BLaER1 (cell line): Measurements from ENCODE around the gene RBBP4.
"Not testable (repeated sequence)": the region's sequence is repeated elsewhere in the genome, so short reads cannot be mapped to it uniquely, and the experiment has no call there.

Experiments used
- H3K27ac ChIP-seq: shearing (Covaris generic); formaldehyde crosslinking; 2 replicates; pipeline ENCODE4 v1.8.1; 2022
- H3K27me3 ChIP-seq: shearing (Covaris generic); formaldehyde crosslinking; 2 replicates; pipeline ENCODE4 v1.8.1; 2022
- H3K36me3 ChIP-seq: shearing (Covaris generic); formaldehyde crosslinking; 2 replicates; pipeline ENCODE4 v1.8.1; 2022
- H3K4me1 ChIP-seq: shearing (Covaris generic); formaldehyde crosslinking; 2 replicates; pipeline ENCODE4 v1.8.1; 2022
- H3K4me2 ChIP-seq: shearing (Covaris generic); formaldehyde crosslinking; 2 replicates; pipeline ENCODE4 v1.8.1; 2022
- H3K4me3 ChIP-seq: shearing (Covaris generic); formaldehyde crosslinking; 2 replicates; pipeline ENCODE4 v1.8.1; 2022
- H3K9ac ChIP-seq: shearing (Covaris generic); formaldehyde crosslinking; 2 replicates; pipeline ENCODE4 v1.8.1; 2022
- H3K9me3 ChIP-seq: shearing (Covaris generic); formaldehyde crosslinking; 2 replicates; pipeline ENCODE4 v1.8.1; 2022
- H4K20me1 ChIP-seq: shearing (Covaris generic); formaldehyde crosslinking; 2 replicates; pipeline ENCODE4 v1.8.1; 2022
- Cebpa-rat ChIP-seq: shearing (Covaris generic); IDR thresholded peaks from 2 replicates; pipeline ENCODE4 v1.8.1; 2022

RBBP4 gene

DNA sequence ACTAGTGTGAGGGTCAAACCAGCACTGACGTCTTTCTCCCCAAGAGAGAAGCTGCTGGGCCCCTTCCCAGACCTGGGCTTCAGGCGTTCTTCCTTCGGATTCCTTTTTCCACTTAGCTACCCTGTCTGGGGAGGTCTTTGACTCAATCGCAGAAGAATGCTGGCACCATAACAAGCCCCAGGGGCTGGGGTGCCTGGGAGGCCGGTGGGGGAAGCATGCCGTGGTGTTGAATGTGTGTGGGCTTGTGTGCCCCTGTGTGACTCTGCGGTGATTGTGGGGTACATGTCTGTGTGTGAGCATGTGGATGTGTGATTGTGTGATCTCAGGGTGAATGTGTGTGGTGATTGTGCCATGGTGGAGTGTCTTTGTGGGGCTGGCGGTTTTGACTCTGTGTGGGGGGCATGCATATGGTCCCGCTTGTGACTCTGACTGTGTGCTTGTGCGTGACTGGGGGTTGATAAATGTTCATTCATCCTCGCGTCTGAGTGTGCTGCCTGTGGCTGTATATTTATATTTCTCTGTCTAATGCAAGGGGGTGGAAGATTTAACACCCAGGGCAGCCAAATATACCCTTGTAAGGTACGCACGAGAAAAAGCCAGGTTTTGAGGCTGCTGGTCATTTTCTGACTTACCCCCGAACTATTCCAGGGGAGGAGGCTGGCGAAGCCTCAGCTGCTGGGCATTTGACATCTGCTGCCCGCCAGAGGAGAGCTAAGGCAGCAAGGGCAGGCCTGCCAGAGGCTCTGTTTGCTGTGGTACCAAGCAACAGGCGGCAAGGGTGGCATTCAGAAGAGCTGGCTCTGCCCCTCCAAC, 52.7 kb downstream of the RBBP4 start:
- Histone ChIP-seq H3K4me2 (peak overlapping the region; percentile 98), H3K27ac (no peak overlapping the region), H3K27me3 (peaks cover 43% of the 10 kb centered on the region), H3K9me3 (no peaks in the 10 kb centered on the region), H4K20me1 (peaks cover 15% of the 10 kb centered on the region; the same call in 1 of the 2 replicates), H3K4me3 (peak overlapping the region; percentile 66), H3K36me3 (no peaks in the 10 kb centered on the region), H3K4me1 (peaks cover 39% of the 10 kb centered on the region), H3K9ac (0 out of 2 replicates have a peak overlapping the region, but pooled peaks have one; percentile 38)
- no peak for TF ChIP-seq Cebpa-rat

DNA sequence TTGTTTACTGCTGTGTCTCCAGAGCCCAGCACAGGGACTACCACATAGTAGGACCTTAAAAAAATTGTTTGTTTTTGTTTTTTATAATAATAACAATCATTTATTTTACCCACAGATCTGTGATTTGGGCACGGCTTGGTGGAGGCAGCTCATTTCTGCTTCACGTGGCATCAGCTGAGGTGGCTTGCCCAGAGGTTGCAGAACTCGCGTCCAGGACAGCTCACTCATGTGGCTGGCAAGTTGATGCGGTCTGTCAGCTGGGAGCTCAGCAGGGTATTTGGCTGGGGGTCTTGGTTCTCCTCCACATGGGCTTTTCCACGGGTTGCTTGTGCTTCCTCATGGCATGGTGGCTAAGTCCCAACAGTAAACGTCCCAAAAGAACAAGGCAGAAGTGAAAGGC, 54.5 kb downstream of the RBBP4 start:
- H4K20me1 ChIP-seq = peaks cover 15% of the 10 kb centered on the region; the same call in 1 of the 2 replicates

GRCh38 chr1:32706491-32706890, 55.5 kb downstream of the RBBP4 start:
- H3K9me3 ChIP-seq = no peaks in the 10 kb centered on the region
- H3K27ac ChIP-seq = no peak overlapping the region
- no peak overlapping the region for H3K4me2 ChIP-seq
- no peaks in the 10 kb centered on the region for H3K36me3 ChIP-seq
- peaks cover 11% of the 10 kb centered on the region; the same call in 1 of the 2 replicates for H4K20me1 ChIP-seq
- H3K4me1 ChIP-seq = peaks cover 38% of the 10 kb centered on the region
- no peak for TF ChIP-seq Cebpa-rat
- H3K27me3 ChIP-seq = peaks cover 34% of the 10 kb centered on the region
- no peak overlapping the region for H3K4me3 ChIP-seq
- no peak overlapping the region for H3K9ac ChIP-seq

More for the DNA sequence above, 54.5 kb downstream of the RBBP4 start:
- Histone ChIP-seq H3K27me3 (peaks cover 43% of the 10 kb centered on the region), H3K9me3 (no peaks in the 10 kb centered on the region), H3K4me2 (no peak overlapping the region), H3K36me3 (no peaks in the 10 kb centered on the region), H3K4me1 (peaks cover 36% of the 10 kb centered on the region), H3K27ac (no peak overlapping the region), H3K9ac (no peak overlapping the region), H3K4me3 (no peak overlapping the region)
- TF ChIP-seq Cebpa-rat = no peak

GRCh38 chr1:32709075-32709474, 58.1 kb downstream of the RBBP4 start:
- H3K4me2 ChIP-seq = no peak overlapping the region
- H3K4me1 ChIP-seq = peaks cover 28% of the 10 kb centered on the region
- no peak for TF ChIP-seq Cebpa-rat
- H3K9me3 ChIP-seq = no peaks in the 10 kb centered on the region
- no peak overlapping the region for H3K27ac ChIP-seq
- peaks cover 9% of the 10 kb centered on the region for H3K27me3 ChIP-seq
- no peak overlapping the region for H3K9ac ChIP-seq
- H3K36me3 ChIP-seq = no peaks in the 10 kb centered on the region
- no peaks in the 10 kb centered on the region for H4K20me1 ChIP-seq
- H3K4me3 ChIP-seq = no peak overlapping the region

DNA sequence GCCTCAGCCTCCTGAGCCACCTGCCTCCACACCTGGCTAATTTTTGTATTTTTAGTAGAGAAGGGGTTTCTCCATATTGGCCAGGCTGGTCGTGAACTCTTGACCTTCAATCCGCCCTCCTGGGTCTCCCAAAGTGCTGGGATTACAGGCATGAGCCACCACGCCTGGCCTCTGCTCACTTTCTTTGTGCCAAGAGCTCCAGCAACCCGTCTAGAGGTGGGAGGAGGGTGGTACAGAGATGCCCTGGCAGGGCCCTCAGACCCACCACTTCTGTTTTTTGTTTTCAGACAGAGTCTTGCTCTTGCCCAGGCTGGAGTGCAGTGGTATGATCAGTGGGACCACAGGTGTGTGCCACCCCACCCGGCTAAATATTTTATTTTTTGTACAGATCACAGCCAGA, 58.5 kb downstream of the RBBP4 start:
- no peak for TF ChIP-seq Cebpa-rat
- Histone ChIP-seq H3K4me2 (no peak overlapping the region), H3K9ac (no peak overlapping the region), H3K27me3 (peaks cover 5% of the 10 kb centered on the region), H3K4me1 (peaks cover 24% of the 10 kb centered on the region), H4K20me1 (no peaks in the 10 kb centered on the region), H3K4me3 (no peak overlapping the region), H3K27ac (no peak overlapping the region), H3K9me3 (no peaks in the 10 kb centered on the region), H3K36me3 (no peaks in the 10 kb centered on the region)

DNA sequence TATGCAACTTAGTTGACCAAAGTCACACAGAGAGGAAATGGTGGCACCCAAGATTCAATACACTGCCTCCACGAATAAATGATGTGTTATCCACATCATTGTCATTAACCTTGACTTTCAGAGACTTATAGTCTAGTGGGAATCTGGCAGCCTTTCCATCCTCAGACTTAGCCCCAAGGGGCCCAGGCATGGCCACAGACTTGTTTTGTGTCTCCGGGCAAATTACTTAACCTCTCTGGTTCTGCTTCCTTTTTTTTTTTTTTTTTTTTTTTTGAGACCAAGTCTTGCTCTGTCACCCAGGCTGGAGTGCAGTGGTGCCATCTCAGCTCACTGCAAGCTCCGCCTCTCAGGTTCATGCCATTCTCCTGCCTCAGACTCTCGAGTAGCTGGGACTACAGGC, 60.2 kb downstream of the RBBP4 start:
- not testable (repeated sequence) for H3K9ac ChIP-seq, H3K36me3 ChIP-seq, H3K4me2 ChIP-seq, H4K20me1 ChIP-seq, H3K4me3 ChIP-seq, H3K27me3 ChIP-seq, H3K9me3 ChIP-seq, H3K27ac ChIP-seq
- peaks cover 20% of the 10 kb centered on the region for H3K4me1 ChIP-seq

GRCh38 chr1:32713081-32713480, 62.1 kb downstream of the RBBP4 start:
- Histone ChIP-seq H3K4me1 (peaks cover 32% of the 10 kb centered on the region), H3K4me3 (no peak overlapping the region), H3K27ac (no peak overlapping the region)

DNA sequence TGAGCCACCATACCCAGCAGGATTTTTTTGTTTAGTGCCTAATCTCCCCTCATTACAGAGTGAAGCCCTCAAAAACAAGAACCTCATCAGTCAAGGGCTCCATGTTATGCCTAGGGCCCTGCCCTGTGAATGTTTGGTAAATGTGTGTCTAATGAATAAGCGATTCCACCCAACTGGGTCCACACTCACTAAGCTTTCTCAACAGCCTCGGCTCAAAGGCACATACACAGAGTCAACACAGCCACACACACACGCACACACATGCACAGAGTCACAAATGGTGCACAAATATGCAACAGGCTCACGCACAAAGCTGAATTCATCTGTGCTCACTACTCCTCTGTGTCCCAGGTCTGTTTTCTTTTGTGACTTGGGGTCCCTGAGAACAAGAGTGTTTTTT, 63.3 kb downstream of the RBBP4 start:
- TF ChIP-seq Cebpa-rat = no peak
- no peaks in the 10 kb centered on the region for H4K20me1 ChIP-seq
- H3K4me1 ChIP-seq = peaks cover 32% of the 10 kb centered on the region
- H3K27me3 ChIP-seq = no peaks in the 10 kb centered on the region
- H3K4me3 ChIP-seq = no peak overlapping the region
- H3K9ac ChIP-seq = no peak overlapping the region
- H3K27ac ChIP-seq = no peak overlapping the region
- no peaks in the 10 kb centered on the region for H3K36me3 ChIP-seq
- no peak overlapping the region for H3K4me2 ChIP-seq
- no peaks in the 10 kb centered on the region for H3K9me3 ChIP-seq

More at GRCh38 chr1:32713081-32713480, 62.1 kb downstream of the RBBP4 start:
- Histone ChIP-seq H3K4me2 (no peak overlapping the region), H3K9me3 (no peaks in the 10 kb centered on the region), H3K9ac (no peak overlapping the region), H4K20me1 (no peaks in the 10 kb centered on the region), H3K36me3 (no peaks in the 10 kb centered on the region), H3K27me3 (no peaks in the 10 kb centered on the region)
- TF ChIP-seq Cebpa-rat = no peak

- Histone ChIP-seq H3K36me3 (no peaks in the 10 kb centered on the region), H3K4me3 (no peak overlapping the region), H3K9me3 (no peaks in the 10 kb centered on the region), H4K20me1 (no peaks in the 10 kb centered on the region), H3K9ac (no peak overlapping the region), H3K27ac (no peak overlapping the region), H3K4me1 (peaks cover 32% of the 10 kb centered on the region), H3K27me3 (no peaks in the 10 kb centered on the region), H3K4me2 (no peak overlapping the region)
- TF ChIP-seq Cebpa-rat = no peak
Observed at GRCh38 chr1:32715901-32716311, 64.9 kb downstream of the RBBP4 start.

- H3K9ac ChIP-seq = no peak overlapping the region
- H3K27ac ChIP-seq = 0 out of 2 replicates have a peak overlapping the region, but pooled peaks have one; percentile 44
- no peaks in the 10 kb centered on the region for H3K36me3 ChIP-seq
- peaks cover 28% of the 10 kb centered on the region for H3K4me1 ChIP-seq
- no peaks in the 10 kb centered on the region for H3K9me3 ChIP-seq
- TF ChIP-seq Cebpa-rat = no peak
- H3K27me3 ChIP-seq = no peaks in the 10 kb centered on the region
- H4K20me1 ChIP-seq = no peaks in the 10 kb centered on the region
- peak overlapping the region; percentile 57 for H3K4me2 ChIP-seq
- H3K4me3 ChIP-seq = no peak overlapping the region
Observed at GRCh38 chr1:32716312-32717148, 65.5 kb downstream of the RBBP4 start.
